Cortex of kidney (tissue), 1 donor: ENCODE data around the gene PPP2R2C.

Source experiments
- DNase-seq: peaks from one replicate; lab custom pipeline; 2025; lab: John Stamatoyannopoulos, UW

Gene PPP2R2C

GRCh38 chr4:6424425-6424824 is 48.0 kb downstream of the PPP2R2C start:
- DNase-seq: no peak

- no peak for DNase-seq
Observed at GRCh38 chr4:6423575-6423974, 48.8 kb downstream of the PPP2R2C start.

GRCh38 chr4:6422866-6423265 is 49.5 kb downstream of the PPP2R2C start:
- no peak for DNase-seq

- DNase-seq: no peak
Observed at GRCh38 chr4:6422105-6422504, 50.3 kb downstream of the PPP2R2C start.

- no peak for DNase-seq
Observed at GRCh38 chr4:6421397-6421796, 51.0 kb downstream of the PPP2R2C start.

GRCh38 chr4:6420972-6421371 is 51.4 kb downstream of the PPP2R2C start:
- no peak for DNase-seq

GRCh38 chr4:6420036-6420435 is 52.4 kb downstream of the PPP2R2C start:
- DNase-seq: no peak

GRCh38 chr4:6419452-6420028 is 52.9 kb downstream of the PPP2R2C start:
- no peak for DNase-seq

GRCh38 chr4:6418193-6418755 is 54.1 kb downstream of the PPP2R2C start:
- DNase-seq: no peak

GRCh38 chr4:6417516-6418050 is 54.8 kb downstream of the PPP2R2C start:
- DNase-seq: no peak

- DNase-seq: no peak
Observed at GRCh38 chr4:6416518-6417286, 55.7 kb downstream of the PPP2R2C start.

GRCh38 chr4:6415031-6415705 is 57.2 kb downstream of the PPP2R2C start:
- DNase-seq: no peak

GRCh38 chr4:6414578-6414977 is 57.8 kb downstream of the PPP2R2C start:
- no peak for DNase-seq

GRCh38 chr4:6410664-6411063 is 61.8 kb downstream of the PPP2R2C start:
- no peak for DNase-seq

GRCh38 chr4:6410068-6410467 is 62.3 kb downstream of the PPP2R2C start:
- no peak for DNase-seq

GRCh38 chr4:6409381-6409780 is 63.0 kb downstream of the PPP2R2C start:
- no peak for DNase-seq

- no peak for DNase-seq
Observed at GRCh38 chr4:6408263-6408662, 64.2 kb downstream of the PPP2R2C start.

GRCh38 chr4:6405397-6405706 is 67.1 kb downstream of the PPP2R2C start:
- DNase-seq: no peak

GRCh38 chr4:6404611-6405396 is 67.6 kb downstream of the PPP2R2C start:
- DNase-seq: no peak

- DNase-seq: no peak
Observed at GRCh38 chr4:6403400-6403685, 69.1 kb downstream of the PPP2R2C start.

GRCh38 chr4:6402566-6403399 is 69.6 kb downstream of the PPP2R2C start:
- DNase-seq: no peak
